ENCODE results near the gene RFX2. TPM values are rescaled to one million over a fixed set of nuclear protein-coding genes. Genes with fewer than 3 reads are reported as not detected.

RFX2 gene
- total RNA-seq, 2 donors from 2014 or later, result 6.6 to 11.0 TPM

- Mint-ChIP-seq H3K4me1 (peaks cover 6% of the 10 kb centered on the region), H3K4me3 (no peak overlapping the region), H3K9me3 (peaks cover 5% of the 10 kb centered on the region), H3K27me3 (ENCODE audit: insufficient read depth) (peaks cover 5% of the 10 kb centered on the region), H3K27ac (no peak overlapping the region), H3K36me3 (ENCODE audit: low read depth) (no peaks in the 10 kb centered on the region)
- WGBS, 2 experiments (ENCODE audit: insufficient coverage in 1 of 2, insufficient read length in 1 of 2), result 94 to 95% methylated on average over 2 to 8 of the region's 8 CpGs
- Histone ChIP-seq H3K27ac (ENCODE audit: low read depth, low read length) (no peak overlapping the region), H3K36me3 (ENCODE audit: control insufficient read depth, insufficient read depth, low read length) (no peaks in the 10 kb centered on the region), H3K4me1 (ENCODE audit: control insufficient read depth, insufficient read depth, low read length) (no peaks in the 10 kb centered on the region), H3K27me3 (ENCODE audit: control insufficient read depth, insufficient read depth, low read length, poor library complexity, severe bottlenecking) (no peaks in the 10 kb centered on the region), H3K9me3 (ENCODE audit: control insufficient read depth, low read length) (no peaks in the 10 kb centered on the region), H3K9ac (ENCODE audit: extremely low read depth, low read length, poor library complexity, severe bottlenecking) (no peak overlapping the region), H3K4me3 (ENCODE audit: low read length) (no peak overlapping the region)
- TF ChIP-seq, protein P1, sequence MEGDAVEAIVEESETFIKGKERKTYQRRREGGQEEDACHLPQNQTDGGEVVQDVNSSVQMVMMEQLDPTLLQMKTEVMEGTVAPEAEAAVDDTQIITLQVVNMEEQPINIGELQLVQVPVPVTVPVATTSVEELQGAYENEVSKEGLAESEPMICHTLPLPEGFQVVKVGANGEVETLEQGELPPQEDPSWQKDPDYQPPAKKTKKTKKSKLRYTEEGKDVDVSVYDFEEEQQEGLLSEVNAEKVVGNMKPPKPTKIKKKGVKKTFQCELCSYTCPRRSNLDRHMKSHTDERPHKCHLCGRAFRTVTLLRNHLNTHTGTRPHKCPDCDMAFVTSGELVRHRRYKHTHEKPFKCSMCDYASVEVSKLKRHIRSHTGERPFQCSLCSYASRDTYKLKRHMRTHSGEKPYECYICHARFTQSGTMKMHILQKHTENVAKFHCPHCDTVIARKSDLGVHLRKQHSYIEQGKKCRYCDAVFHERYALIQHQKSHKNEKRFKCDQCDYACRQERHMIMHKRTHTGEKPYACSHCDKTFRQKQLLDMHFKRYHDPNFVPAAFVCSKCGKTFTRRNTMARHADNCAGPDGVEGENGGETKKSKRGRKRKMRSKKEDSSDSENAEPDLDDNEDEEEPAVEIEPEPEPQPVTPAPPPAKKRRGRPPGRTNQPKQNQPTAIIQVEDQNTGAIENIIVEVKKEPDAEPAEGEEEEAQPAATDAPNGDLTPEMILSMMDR (conservative IDR thresholded peaks at IDR 0.05), result no peak
- no peak for DNase-seq
Observed at GRCh38 chr19:5991244-5991838, 119.0 kb downstream of the RFX2 start.

- no peak overlapping the region for H3K27ac ChIP-seq (ENCODE audit: low read depth, low read length)
- no peak overlapping the region for H3K4me3 ChIP-seq (ENCODE audit: low read length)
- no peak overlapping the region for H3K9ac ChIP-seq (ENCODE audit: extremely low read depth, low read length, poor library complexity, severe bottlenecking)
- DNase-seq, result peak; percentile 86
- peaks cover 7% of the 10 kb centered on the region for H3K27me3 Mint-ChIP-seq (ENCODE audit: insufficient read depth)
- no peaks in the 10 kb centered on the region for H3K36me3 Mint-ChIP-seq (ENCODE audit: low read depth)
- no peak overlapping the region for H3K27ac Mint-ChIP-seq
- no peaks in the 10 kb centered on the region for H3K4me1 ChIP-seq (ENCODE audit: control insufficient read depth, insufficient read depth, low read length)
- TF ChIP-seq, protein P1 (conservative IDR thresholded peaks at IDR 0.05), result no peak
- peaks cover 5% of the 10 kb centered on the region for H3K9me3 Mint-ChIP-seq
- H3K4me3 Mint-ChIP-seq, result peak overlapping the region; percentile 20
- no peaks in the 10 kb centered on the region for H3K9me3 ChIP-seq (ENCODE audit: control insufficient read depth, low read length)
- WGBS, 2 experiments (ENCODE audit: insufficient coverage in 1 of 2, insufficient read length in 1 of 2), result 92 to 93% methylated on average over 10 to 17 of the region's 17 CpGs
- no peaks in the 10 kb centered on the region for H3K36me3 ChIP-seq (ENCODE audit: control insufficient read depth, insufficient read depth, low read length)
- peaks cover 6% of the 10 kb centered on the region for H3K4me1 Mint-ChIP-seq
- no peaks in the 10 kb centered on the region for H3K27me3 ChIP-seq (ENCODE audit: control insufficient read depth, insufficient read depth, low read length, poor library complexity, severe bottlenecking)
Observed at GRCh38 chr19:5990289-5990797, 120.0 kb downstream of the RFX2 start.

- WGBS, 2 experiments (ENCODE audit: insufficient coverage in 1 of 2, insufficient read length in 1 of 2), result 80 to 88% methylated on average over 6 to 8 of the region's 8 CpGs
- no peak overlapping the region for H3K4me3 Mint-ChIP-seq
- Histone ChIP-seq H3K9ac (ENCODE audit: extremely low read depth, low read length, poor library complexity, severe bottlenecking) (no peak overlapping the region), H3K36me3 (ENCODE audit: control insufficient read depth, insufficient read depth, low read length) (no peaks in the 10 kb centered on the region), H3K27me3 (ENCODE audit: control insufficient read depth, insufficient read depth, low read length, poor library complexity, severe bottlenecking) (no peaks in the 10 kb centered on the region), H3K4me1 (ENCODE audit: control insufficient read depth, insufficient read depth, low read length) (no peaks in the 10 kb centered on the region), H3K27ac (ENCODE audit: low read depth, low read length) (no peak overlapping the region), H3K4me3 (ENCODE audit: low read length) (no peak overlapping the region), H3K9me3 (ENCODE audit: control insufficient read depth, low read length) (no peaks in the 10 kb centered on the region)
- no peaks in the 10 kb centered on the region for H3K36me3 Mint-ChIP-seq (ENCODE audit: low read depth)
- DNase-seq, result no peak
- H3K4me1 Mint-ChIP-seq, result peaks cover 6% of the 10 kb centered on the region
- no peak overlapping the region for H3K27ac Mint-ChIP-seq
- H3K27me3 Mint-ChIP-seq (ENCODE audit: insufficient read depth), result peaks cover 7% of the 10 kb centered on the region
- TF ChIP-seq, protein P1 (conservative IDR thresholded peaks at IDR 0.05), result no peak
- peaks cover 5% of the 10 kb centered on the region for H3K9me3 Mint-ChIP-seq
Observed at GRCh38 chr19:5989388-5990074, 120.8 kb downstream of the RFX2 start.

Data from endodermal cell (in vitro differentiated cells).